ENCODE results near the gene TRA2B.

The TRA2B gene

DNA sequence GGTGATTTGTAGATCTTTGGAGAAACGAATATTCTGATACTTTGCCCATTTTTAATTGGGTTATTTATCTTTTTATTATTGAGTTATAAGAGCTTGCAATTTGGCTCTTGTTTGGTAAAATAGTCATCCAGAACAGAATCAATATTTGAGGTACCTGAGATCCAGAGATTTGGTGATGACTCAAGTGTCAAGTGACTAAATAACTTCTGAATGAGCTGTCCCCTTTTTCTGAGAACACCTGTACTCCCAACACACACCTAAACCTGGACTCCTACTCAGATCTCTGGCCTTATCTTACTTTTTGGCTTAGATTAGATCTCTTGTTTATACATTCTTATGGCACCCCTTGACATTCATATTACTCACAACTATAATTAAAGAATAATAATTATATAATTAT is 3.1 kb upstream of the TRA2B start:
- Histone ChIP-seq H3K27ac (ENCODE audit: poor library complexity, severe bottlenecking) (peak overlapping the region; percentile 25), H3K4me1 (ENCODE audit: insufficient read depth, poor library complexity, severe bottlenecking) (peaks cover 13% of the 10 kb centered on the region), H3K4me3 (ENCODE audit: severe bottlenecking) (no peak overlapping the region), H3K36me3 (ENCODE audit: low read depth) (peaks cover 17% of the 10 kb centered on the region), H3K9me3 (ENCODE audit: severe bottlenecking) (no peaks in the 10 kb centered on the region), H3K27me3 (ENCODE audit: insufficient read depth, poor library complexity, severe bottlenecking) (no peaks in the 10 kb centered on the region)
- no peak for DNase-seq (ENCODE audit: low spot score)
- no peak for TF ChIP-seq CTCF (IDR thresholded peaks at IDR 0.05; ENCODE audit: poor library complexity, severe bottlenecking)
- ATAC-seq (ENCODE audit: low read depth), result peak; percentile 41; the same call in 2 of the 3 replicates

GRCh38 chr3:185939721-185940120 is 1.9 kb upstream of the TRA2B start:
- peaks cover 13% of the 10 kb centered on the region for H3K4me1 ChIP-seq (ENCODE audit: insufficient read depth, poor library complexity, severe bottlenecking)
- TF ChIP-seq CTCF (IDR thresholded peaks at IDR 0.05; ENCODE audit: poor library complexity, severe bottlenecking), result no peak
- ATAC-seq (ENCODE audit: low read depth) (no peak), DNase-seq (ENCODE audit: low spot score) (no peak)
- H3K9me3 ChIP-seq (ENCODE audit: severe bottlenecking), result no peaks in the 10 kb centered on the region
- no peaks in the 10 kb centered on the region for H3K27me3 ChIP-seq (ENCODE audit: insufficient read depth, poor library complexity, severe bottlenecking)
- H3K4me3 ChIP-seq (ENCODE audit: severe bottlenecking), result no peak overlapping the region
- peaks cover 30% of the 10 kb centered on the region for H3K36me3 ChIP-seq (ENCODE audit: low read depth)
- no peak overlapping the region for H3K27ac ChIP-seq (ENCODE audit: poor library complexity, severe bottlenecking)

- Histone ChIP-seq H3K4me1 (ENCODE audit: insufficient read depth, poor library complexity, severe bottlenecking) (peaks cover 23% of the 10 kb centered on the region), H3K27me3 (ENCODE audit: insufficient read depth, poor library complexity, severe bottlenecking) (no peaks in the 10 kb centered on the region), H3K4me3 (ENCODE audit: severe bottlenecking) (peak overlapping the region; percentile 89), H3K9me3 (ENCODE audit: severe bottlenecking) (no peaks in the 10 kb centered on the region), H3K27ac (ENCODE audit: poor library complexity, severe bottlenecking) (peak overlapping the region; percentile 85), H3K36me3 (ENCODE audit: low read depth) (peaks cover 55% of the 10 kb centered on the region)
- DNase-seq (ENCODE audit: low spot score), result peak; percentile 86
- ATAC-seq (ENCODE audit: low read depth), result peak; percentile 57
- no peak for TF ChIP-seq CTCF (IDR thresholded peaks at IDR 0.05; ENCODE audit: poor library complexity, severe bottlenecking)
These were observed 763 bp downstream of the TRA2B start for GRCh38 chr3:185936814-185937688.

DNA sequence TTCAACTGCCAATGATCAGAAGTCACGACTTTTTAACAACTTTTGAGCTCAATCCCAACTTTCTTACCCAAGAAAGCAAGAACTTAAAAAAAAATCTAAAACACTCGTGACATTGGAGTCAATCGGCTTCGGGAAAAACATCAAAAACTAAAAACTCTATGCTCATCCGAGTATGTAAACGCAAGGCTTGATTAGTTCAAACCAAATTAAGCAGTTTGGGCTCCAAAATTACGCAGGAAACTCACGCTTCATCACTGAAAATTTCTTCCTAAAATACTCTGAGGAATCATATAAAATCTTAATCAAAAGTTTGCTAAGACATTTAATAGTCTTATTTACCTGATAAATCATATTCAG is 1.6 kb downstream of the TRA2B start:
- DNase-seq (ENCODE audit: low spot score), result no peak
- Histone ChIP-seq H3K27ac (ENCODE audit: poor library complexity, severe bottlenecking) (peak overlapping the region; percentile 85), H3K4me3 (ENCODE audit: severe bottlenecking) (peak overlapping the region; percentile 89), H3K4me1 (ENCODE audit: insufficient read depth, poor library complexity, severe bottlenecking) (peaks cover 31% of the 10 kb centered on the region), H3K27me3 (ENCODE audit: insufficient read depth, poor library complexity, severe bottlenecking) (no peaks in the 10 kb centered on the region), H3K36me3 (ENCODE audit: low read depth) (peaks cover 63% of the 10 kb centered on the region), H3K9me3 (ENCODE audit: severe bottlenecking) (no peaks in the 10 kb centered on the region)
- no peak for TF ChIP-seq CTCF (IDR thresholded peaks at IDR 0.05; ENCODE audit: poor library complexity, severe bottlenecking)
- no peak for ATAC-seq (ENCODE audit: low read depth)
